Astrocyte of the hippocampus (primary cell): Measurements from ENCODE around the gene SNRPA.
"Not testable (repeated sequence)": the region's sequence is repeated elsewhere in the genome, so short reads cannot be mapped to it uniquely, and the experiment has no call there.

Experiments used
- DNase-seq: peaks from one replicate; pipeline ENCODE4 v3.0.0; 2011; ENCODE audit warnings: low read depth, low spot score

Gene SNRPA

GRCh38 chr19:40721140-40721486, 29.9 kb upstream of the SNRPA start:
- no peak for DNase-seq

- peak; percentile 17 for DNase-seq
Measured at GRCh38 chr19:40721936-40722661, 28.9 kb upstream of the SNRPA start.

- no peak for DNase-seq
Measured at GRCh38 chr19:40723661-40724254, 27.2 kb upstream of the SNRPA start.

GRCh38 chr19:40724315-40724714, 26.7 kb upstream of the SNRPA start:
- no peak for DNase-seq

- no peak for DNase-seq
Measured at GRCh38 chr19:40724855-40725254, 26.1 kb upstream of the SNRPA start.

GRCh38 chr19:40726279-40726678, 24.7 kb upstream of the SNRPA start:
- DNase-seq = no peak

- DNase-seq = not testable (repeated sequence)
Measured at GRCh38 chr19:40730065-40730464, 20.9 kb upstream of the SNRPA start.

- not testable (repeated sequence) for DNase-seq
Measured at GRCh38 chr19:40732304-40732703, 18.7 kb upstream of the SNRPA start.

GRCh38 chr19:40733149-40733548, 17.9 kb upstream of the SNRPA start:
- DNase-seq = no peak

- DNase-seq = no peak
Measured at GRCh38 chr19:40735013-40735771, 15.8 kb upstream of the SNRPA start.

GRCh38 chr19:40736661-40737060, 14.3 kb upstream of the SNRPA start:
- DNase-seq = no peak

- DNase-seq = no peak
Measured at GRCh38 chr19:40737102-40737644, 13.8 kb upstream of the SNRPA start.

GRCh38 chr19:40739030-40739839, 11.8 kb upstream of the SNRPA start:
- no peak for DNase-seq

GRCh38 chr19:40739871-40740703, 10.9 kb upstream of the SNRPA start:
- no peak for DNase-seq

- no peak for DNase-seq
Measured at GRCh38 chr19:40740747-40741146, 10.3 kb upstream of the SNRPA start.

GRCh38 chr19:40741527-40742390, 9.2 kb upstream of the SNRPA start:
- no peak for DNase-seq

- DNase-seq = no peak
Measured at GRCh38 chr19:40742477-40742876, 8.5 kb upstream of the SNRPA start.

GRCh38 chr19:40742886-40743285, 8.1 kb upstream of the SNRPA start:
- DNase-seq = no peak

- no peak for DNase-seq
Measured at GRCh38 chr19:40743926-40744325, 7.1 kb upstream of the SNRPA start.
